Muscle of arm (tissue), 12 donors: ENCODE data around the gene SLC27A3. TPM values are rescaled to one million over a fixed set of nuclear protein-coding genes. Genes with fewer than 3 reads are reported as not detected.

Experiments used
- polyA plus RNA-seq, 12 donors: library from polyadenylated mRNA; unstranded; fragments of 120-200 nt; gene quantifications; one replicate each; pipeline ENCODE4 v1.2.1, GENCODE V29; 2013; ENCODE audit not compliant: insufficient read length in 12 of 12

Gene SLC27A3
- polyA plus RNA-seq, 12 donors = 17.8 to 56.9 (median 19.3) TPM; not detected in 1

Other genes with a start within 250 kb of the SLC27A3 start
- gene S100A6, start 239.4 kb upstream of the SLC27A3 start, polyA plus RNA-seq = 100 to 1,000 TPM in 11 of 12 donors, not detected in 1; 152 to 697 (median 212) TPM
- gene S100A5, start 234.5 kb upstream of the SLC27A3 start, polyA plus RNA-seq = under 1 TPM in 4 of 12 donors, not detected in 8; 0.22 to 0.45 (median 0.37) TPM
- 100 to 1,000 TPM in 11 of 12 donors, not detected in 1; 113 to 274 (median 192) TPM for gene S100A4, start 229.6 kb upstream of the SLC27A3 start, polyA plus RNA-seq
- gene S100A3, start 226.1 kb upstream of the SLC27A3 start, polyA plus RNA-seq = 1 to 10 TPM in 5 of 12 donors, under 1 TPM in 5, not detected in 2; 0.35 to 3.5 (median 1.00) TPM
- 10 to 100 TPM in 2 of 12 donors, 1 to 10 TPM in 7, under 1 TPM in 1, not detected in 2; 0.89 to 14.0 (median 1.8) TPM for gene S100A2, start 209.6 kb upstream of the SLC27A3 start, polyA plus RNA-seq
- 100 to 1,000 TPM in 1 of 12 donors, 10 to 100 TPM in 10, not detected in 1; 44.8 to 115 (median 49.2) TPM for gene S100A16, start 162.3 kb upstream of the SLC27A3 start, polyA plus RNA-seq
- gene S100A14, start 159.1 kb upstream of the SLC27A3 start, polyA plus RNA-seq = 100 to 1,000 TPM in 1 of 12 donors, 10 to 100 TPM in 3, 1 to 10 TPM in 1, under 1 TPM in 5, not detected in 2; 0.29 to 118 (median 0.99) TPM
- gene S100A13, start 147.9 kb upstream of the SLC27A3 start, polyA plus RNA-seq = 100 to 1,000 TPM in 1 of 12 donors, 10 to 100 TPM in 10, not detected in 1; 50.0 to 138 (median 67.6) TPM
- 10 to 100 TPM in 4 of 12 donors, 1 to 10 TPM in 6, not detected in 2; 2.9 to 20.1 (median 7.0) TPM for gene S100A1, start 147.0 kb upstream of the SLC27A3 start, polyA plus RNA-seq
- 100 to 1,000 TPM in 3 of 12 donors, 10 to 100 TPM in 8, not detected in 1; 80.0 to 120 (median 87.3) TPM for gene CHTOP, start 141.3 kb upstream of the SLC27A3 start, polyA plus RNA-seq
- 10 to 100 TPM in 11 of 12 donors, not detected in 1; 31.5 to 54.8 (median 50.2) TPM for gene SNAPIN, start 116.7 kb upstream of the SLC27A3 start, polyA plus RNA-seq
- 100 to 1,000 TPM in 11 of 12 donors, not detected in 1; 131 to 211 (median 169) TPM for gene ILF2, start 104.4 kb upstream of the SLC27A3 start, polyA plus RNA-seq
- gene NPR1, start 96.7 kb upstream of the SLC27A3 start, polyA plus RNA-seq = 10 to 100 TPM in 11 of 12 donors, not detected in 1; 12.0 to 16.5 (median 13.0) TPM
- gene INTS3, start 47.4 kb upstream of the SLC27A3 start, polyA plus RNA-seq = 100 to 1,000 TPM in 1 of 12 donors, 10 to 100 TPM in 11; 34.5 to 239 (median 37.6) TPM
- 10 to 100 TPM in 11 of 12 donors, not detected in 1; 14.4 to 39.5 (median 18.5) TPM for gene GATAD2B, start 147.6 kb downstream of the SLC27A3 start, polyA plus RNA-seq
- gene DENND4B, start 171.3 kb downstream of the SLC27A3 start, polyA plus RNA-seq = 10 to 100 TPM in 11 of 12 donors, not detected in 1; 20.5 to 39.0 (median 28.3) TPM
- 10 to 100 TPM in 11 of 12 donors, not detected in 1; 18.3 to 48.2 (median 24.3) TPM for gene CRTC2, start 183.2 kb downstream of the SLC27A3 start, polyA plus RNA-seq
- 10 to 100 TPM in 11 of 12 donors, not detected in 1; 33.5 to 57.6 (median 41.6) TPM for gene SLC39A1, start 188.1 kb downstream of the SLC27A3 start, polyA plus RNA-seq
- 10 to 100 TPM in 9 of 12 donors, 1 to 10 TPM in 1, not detected in 2; 9.7 to 17.4 (median 12.0) TPM for gene CREB3L4, start 192.5 kb downstream of the SLC27A3 start, polyA plus RNA-seq
- 10 to 100 TPM in 11 of 12 donors, not detected in 1; 58.3 to 90.5 (median 74.0) TPM for gene JTB, start 202.3 kb downstream of the SLC27A3 start, polyA plus RNA-seq
- gene RAB13, start 210.9 kb downstream of the SLC27A3 start, polyA plus RNA-seq = 100 to 1,000 TPM in 2 of 12 donors, 10 to 100 TPM in 9, not detected in 1; 68.1 to 152 (median 80.1) TPM
- 1,000 to 10,000 TPM; 2,545 to 3,821 (median 3,262) TPM for gene RPS27, start 215.4 kb downstream of the SLC27A3 start, polyA plus RNA-seq